SHP77 treated with DMSO at 0.1 percent for 48 hours (cell line): ENCODE results near the gene LGR6.
"Not testable (repeated sequence)": the region's sequence is repeated elsewhere in the genome, so short reads cannot be mapped to it uniquely, and the experiment has no call there.

ENCODE experiments used
- DNase-seq: peaks from one replicate; lab custom pipeline; 2025; lab: John Stamatoyannopoulos, UW

The LGR6 gene

DNA sequence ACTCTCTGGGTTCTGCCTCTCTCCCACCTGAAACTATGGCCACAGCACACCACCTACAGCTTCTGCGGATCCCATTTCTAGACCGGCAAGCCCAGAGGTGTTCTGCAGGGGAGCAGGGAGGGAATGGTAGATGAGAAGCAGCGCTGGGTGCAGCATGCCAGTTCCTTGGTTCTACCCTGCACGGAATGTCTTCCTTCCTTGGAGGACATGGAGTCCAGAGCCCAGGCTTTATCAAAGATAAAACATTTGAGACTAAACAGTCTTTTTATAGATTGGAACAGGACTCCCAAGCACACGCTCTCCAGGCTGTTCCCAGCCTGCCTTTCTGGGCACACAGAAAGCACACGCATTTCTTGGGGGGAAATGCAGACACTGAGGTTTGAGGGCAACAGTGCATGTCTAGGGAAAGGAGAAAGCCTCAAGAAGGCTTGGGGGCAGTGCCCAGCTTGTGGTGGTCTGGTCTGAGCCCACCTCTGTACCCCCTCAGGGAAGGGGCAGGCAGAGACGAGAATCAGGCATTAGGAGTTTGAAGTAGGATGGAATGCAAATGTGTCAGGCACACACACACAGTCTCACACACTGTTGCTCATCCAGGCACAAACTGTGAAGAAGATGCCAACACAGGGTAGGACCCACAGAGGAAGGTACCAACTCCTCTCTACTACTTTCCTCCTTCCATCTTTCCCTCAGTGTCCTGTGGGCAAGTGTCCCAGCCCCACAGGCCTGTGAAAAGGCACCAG, 29.7 kb downstream of the LGR6 start:
- DNase-seq, result no peak

GRCh38 chr1:202224453-202224852, 30.9 kb downstream of the LGR6 start:
- no peak for DNase-seq

DNA sequence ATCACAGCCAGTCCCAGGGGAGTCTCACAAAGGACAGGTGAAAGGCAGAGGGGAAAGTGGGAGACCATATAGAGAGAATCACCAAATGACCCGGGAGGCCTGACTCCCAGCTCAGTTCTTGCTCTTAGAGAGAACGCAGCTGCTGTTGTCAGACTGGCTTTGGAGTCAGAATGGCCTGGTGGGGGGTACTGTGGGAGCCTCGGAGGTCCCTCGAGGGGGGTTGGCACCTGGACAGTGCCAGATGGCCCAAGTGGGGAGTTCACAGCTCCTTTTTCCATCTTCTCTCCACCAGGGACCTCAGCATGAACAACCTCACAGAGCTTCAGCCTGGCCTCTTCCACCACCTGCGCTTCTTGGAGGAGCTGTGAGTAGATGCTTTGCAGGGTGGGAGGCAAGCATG, 31.5 kb downstream of the LGR6 start:
- no peak for DNase-seq

DNA sequence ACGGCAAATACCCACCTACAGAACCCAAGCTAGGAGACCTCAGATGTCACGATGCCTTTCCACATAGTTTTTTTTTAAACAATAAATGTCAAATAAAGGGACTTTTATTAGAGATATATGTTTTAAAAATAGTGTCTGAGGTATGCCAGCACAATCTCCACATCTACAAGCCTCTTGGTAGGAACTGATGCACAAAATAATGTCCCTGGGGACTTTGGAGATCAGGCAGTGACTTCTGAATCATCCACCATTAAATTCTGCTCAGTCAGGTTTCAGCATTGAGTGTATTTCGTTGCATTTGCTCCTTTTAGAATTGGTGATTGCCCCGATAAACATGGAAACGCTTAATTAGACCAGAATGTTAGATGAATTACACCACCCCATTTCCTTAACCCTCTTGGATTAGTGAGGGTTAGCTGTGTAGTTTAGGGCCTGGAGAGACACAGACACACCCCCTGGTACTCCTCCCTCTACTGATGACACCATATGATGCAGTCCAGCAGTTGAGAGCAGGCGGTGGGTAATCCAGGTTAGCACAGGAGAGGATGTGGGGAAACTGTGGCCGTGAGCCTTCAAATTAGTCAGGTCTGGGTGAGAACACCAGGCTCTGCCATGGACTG, 33.6 kb downstream of the LGR6 start:
- no peak for DNase-seq

GRCh38 chr1:202227997-202228401, 34.4 kb downstream of the LGR6 start:
- no peak for DNase-seq

DNA sequence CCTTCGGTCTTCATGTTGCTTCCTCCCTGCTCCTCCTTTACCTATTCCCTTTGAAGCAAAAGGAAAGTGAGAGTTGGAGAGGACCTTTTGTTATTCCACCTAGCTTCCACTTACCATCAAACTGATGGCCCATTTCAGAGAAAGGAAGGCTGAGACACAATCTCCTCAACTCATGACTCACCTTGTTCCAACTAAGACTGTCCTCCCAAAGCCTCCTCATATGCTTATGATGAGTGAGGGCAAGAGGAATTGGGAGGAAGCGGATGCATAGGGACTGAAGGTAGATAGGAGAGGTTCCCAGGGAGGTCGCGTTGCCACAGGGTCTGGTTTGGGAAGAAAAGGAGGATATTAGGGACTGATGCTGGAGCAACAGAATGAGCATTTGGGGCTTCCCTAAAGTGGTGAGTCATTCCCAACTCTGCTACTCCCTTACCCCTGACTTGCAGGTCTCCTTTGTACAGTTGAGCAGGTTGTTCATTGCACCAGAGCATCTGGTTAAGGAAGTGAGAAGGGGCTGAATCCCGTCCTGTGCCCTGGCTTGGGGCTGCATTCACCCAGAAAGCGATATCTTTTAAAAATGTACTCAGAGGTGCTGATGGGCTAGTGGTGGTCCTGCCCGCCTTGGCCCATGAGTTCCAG, 35.0 kb downstream of the LGR6 start:
- no peak for DNase-seq

DNA sequence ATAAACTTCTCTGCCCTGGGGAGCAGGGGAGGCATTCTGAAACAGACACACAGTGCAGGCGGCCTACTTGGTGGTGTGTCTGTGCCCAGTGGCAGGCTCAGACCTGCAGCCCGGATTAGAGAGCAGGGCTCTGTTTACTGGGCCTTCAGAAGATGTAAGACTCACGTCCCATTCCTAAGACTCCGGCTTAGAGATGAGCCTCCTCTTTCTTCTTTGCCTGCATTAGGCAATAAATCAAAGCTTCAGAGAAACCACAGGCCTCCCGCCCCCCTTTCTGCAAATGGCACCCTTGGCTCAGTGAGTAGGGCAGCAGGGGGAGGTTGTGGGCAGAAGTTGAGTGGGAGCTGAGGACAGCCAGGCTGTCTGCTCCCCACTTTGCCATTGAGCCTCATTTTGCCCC, 35.8 kb downstream of the LGR6 start:
- no peak for DNase-seq

- no peak for DNase-seq
These were observed 36.7 kb downstream of the LGR6 start for GRCh38 chr1:202230061-202230938.

GRCh38 chr1:202230939-202231645, 37.5 kb downstream of the LGR6 start:
- no peak for DNase-seq

DNA sequence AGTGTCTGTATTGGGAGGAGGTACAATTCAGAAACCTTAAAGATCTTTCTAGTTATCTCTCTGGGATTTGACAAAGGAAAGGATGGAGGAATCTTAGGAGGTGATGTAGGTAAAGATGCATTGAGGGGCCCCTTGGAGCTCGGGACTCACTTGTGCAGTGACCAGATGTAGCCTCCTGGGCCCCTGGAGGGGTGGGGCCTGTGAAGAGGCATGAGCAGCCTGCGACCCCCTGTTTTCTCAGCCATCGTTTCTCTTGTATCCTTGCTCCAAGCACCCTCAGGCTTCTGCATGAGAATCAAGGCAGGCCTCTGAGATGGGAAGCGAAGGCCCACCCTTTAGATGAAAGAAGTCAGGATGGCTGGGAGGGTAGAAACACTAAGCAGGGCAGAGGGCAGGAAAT, 39.6 kb downstream of the LGR6 start:
- no peak for DNase-seq

DNA sequence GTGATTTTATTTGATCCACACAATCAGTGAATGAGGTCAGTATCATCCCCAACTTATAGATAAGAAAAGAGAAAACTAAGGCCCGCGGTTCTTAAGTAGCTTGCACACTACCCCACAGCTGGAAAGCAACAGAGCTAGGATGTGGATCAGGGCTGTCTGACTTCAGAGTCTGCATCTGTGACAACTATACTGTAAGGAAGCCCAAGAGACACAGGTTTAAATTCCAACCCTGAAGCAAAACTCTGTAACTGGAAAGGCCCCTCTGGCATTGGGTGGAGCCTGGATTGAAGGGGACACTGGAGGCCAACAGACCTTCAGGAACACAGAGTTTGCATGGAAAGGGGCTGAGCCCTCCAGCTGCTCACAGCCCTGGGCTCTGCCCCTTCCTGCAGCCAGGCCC, 40.2 kb downstream of the LGR6 start:
- DNase-seq, result no peak

- DNase-seq, result no peak
These were observed 40.9 kb downstream of the LGR6 start for GRCh38 chr1:202234331-202235002.

GRCh38 chr1:202235003-202235660, 41.5 kb downstream of the LGR6 start:
- DNase-seq, result no peak

- peak; percentile 43 for DNase-seq
These were observed 42.5 kb downstream of the LGR6 start for GRCh38 chr1:202235856-202236837.

DNA sequence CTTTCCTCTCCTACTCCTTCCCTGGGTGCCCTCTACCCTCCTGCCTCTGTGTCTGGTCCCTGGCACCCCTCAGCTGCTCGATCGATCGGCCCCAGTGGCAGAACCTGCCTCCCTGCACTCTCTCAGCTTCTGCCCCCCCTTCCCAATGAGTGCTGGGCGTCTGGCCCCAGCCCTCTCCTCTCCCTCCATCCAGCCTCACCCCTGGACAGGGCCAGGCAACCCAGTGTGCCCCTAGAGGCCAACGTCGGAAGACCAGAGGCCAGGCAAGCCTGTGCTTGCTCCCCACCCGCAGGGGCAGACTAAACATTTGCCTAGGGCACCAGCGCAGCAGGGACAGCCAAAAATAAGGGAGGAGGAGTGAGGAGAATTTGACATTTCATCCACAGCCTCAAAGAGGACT, 43.5 kb downstream of the LGR6 start:
- DNase-seq, result peak; percentile 34

DNA sequence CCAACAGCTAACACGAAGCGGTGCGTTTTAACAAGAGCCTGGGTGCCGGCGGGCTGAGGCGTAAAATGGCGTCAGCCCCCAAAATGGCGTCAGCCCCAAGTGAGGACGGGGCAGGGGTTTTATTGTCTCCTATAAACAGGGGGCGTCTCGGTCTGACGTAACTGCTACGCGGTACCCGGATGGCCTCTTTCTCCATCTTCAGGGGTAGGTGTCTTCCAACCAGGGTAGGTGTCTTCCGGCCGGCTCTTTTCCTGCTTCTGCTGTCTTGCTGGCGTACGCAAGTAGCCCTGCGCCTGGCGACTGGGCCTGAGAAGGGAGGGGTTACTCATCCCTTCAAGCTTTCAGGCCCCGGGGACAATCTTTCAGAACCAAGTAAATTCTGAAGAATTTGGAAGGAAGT, 45.3 kb downstream of the LGR6 start:
- DNase-seq, result no peak

DNA sequence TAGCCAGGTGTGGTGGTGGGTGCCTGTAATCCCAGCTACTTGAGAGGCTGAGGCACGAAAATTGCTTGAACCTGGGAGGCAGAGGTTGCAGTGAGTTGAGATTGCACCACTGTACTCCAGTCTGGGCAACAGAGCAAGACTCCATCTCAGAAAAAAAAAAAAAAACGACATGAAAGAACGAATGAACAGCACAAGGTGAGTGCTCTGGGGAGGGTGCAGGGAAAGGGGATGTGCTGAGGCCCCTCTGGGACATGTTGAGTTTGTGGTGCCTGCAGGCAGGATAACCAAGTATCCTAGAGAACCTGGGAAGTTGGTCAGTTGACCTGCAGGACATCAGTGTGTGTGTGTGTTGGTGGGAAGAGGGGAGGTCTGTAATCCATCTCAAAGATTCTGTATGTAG, 46.6 kb downstream of the LGR6 start:
- DNase-seq, result not testable (repeated sequence)

GRCh38 chr1:202240956-202241355, 47.4 kb downstream of the LGR6 start:
- DNase-seq, result no peak

DNA sequence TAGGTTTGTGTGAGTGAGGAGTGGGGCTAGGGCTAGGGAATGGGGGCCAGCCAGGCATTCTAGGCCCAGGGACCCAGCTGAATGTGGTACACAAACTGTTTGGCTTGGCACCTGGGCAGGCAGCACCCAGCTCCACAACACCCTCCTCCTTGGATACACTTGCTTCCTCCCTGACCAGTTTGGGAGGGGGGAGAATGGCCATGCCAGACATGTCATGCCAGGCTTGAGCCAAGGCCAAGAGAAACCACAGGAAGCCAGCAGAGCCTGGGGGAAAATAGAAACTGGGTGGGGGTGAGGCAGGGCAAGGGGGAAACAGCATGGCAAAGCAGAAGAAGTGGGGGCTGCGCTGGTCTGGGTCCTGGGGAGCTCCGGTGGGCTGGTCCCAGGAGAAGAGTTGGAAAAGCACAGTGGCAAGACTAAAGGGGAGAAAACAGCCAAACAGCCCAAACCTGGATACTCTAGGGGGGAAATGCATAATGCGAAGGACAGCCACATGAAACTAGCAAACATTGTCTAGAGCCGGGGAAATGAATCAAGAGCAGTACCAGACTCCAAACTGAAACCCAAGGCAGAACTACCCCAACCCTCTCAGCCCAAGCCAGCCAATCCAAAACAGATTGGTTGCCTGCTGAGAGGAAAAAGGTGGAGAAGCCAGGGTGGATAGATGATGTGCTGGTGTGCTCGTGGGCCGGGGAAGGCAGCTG, 47.9 kb downstream of the LGR6 start:
- no peak for DNase-seq
